GM18505 (cell line): ENCODE results near the gene CENPV.

Experiments used
- ATAC-seq: cut with Tn5 transposase; IDR thresholded peaks from one replicate; pipeline ENCODE4 v1.9.1; 2021; ENCODE audit not compliant: unreplicated experiment
- POLR2A ChIP-seq: IDR thresholded peaks from 4 replicates; pipeline ENCODE4 v1.6.1; 2011; ENCODE audit warnings: borderline replicate concordance; ENCODE audit not compliant: insufficient read depth, insufficient read length; ENCODE audit errors: extremely low read depth

The CENPV gene

DNA sequence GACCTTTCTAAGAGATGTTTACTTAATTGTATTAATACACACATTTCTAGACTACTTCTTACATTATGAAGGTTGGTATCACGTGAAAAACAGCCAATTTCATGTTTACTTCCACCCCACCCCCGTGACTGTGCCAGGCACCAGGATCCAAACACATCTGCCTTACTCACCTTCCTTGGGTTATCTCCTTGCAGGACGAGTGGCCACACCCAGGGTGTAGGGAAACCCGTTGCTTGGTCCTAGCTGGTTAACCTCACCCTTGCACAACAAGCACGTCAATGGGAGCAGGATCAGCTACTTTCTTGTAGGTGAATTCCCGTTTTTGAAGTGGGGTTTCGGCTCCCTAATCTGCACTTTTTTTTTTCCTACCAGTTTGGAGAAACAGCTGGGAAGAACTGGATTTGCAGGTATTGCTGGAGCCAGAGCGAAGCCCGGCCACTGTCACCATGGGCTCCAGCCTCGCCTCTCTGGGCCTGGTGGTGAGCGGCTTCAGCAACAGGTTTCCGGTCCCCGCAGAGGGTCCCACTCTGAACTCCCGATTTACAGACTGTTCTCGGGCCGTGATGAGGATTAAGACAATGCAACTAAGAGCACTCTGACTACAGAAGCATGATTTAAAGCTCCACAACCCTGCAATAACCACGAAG, 25.5 kb upstream of the CENPV start:
- TF ChIP-seq POLR2A = no peak
- ATAC-seq = no peak

DNA sequence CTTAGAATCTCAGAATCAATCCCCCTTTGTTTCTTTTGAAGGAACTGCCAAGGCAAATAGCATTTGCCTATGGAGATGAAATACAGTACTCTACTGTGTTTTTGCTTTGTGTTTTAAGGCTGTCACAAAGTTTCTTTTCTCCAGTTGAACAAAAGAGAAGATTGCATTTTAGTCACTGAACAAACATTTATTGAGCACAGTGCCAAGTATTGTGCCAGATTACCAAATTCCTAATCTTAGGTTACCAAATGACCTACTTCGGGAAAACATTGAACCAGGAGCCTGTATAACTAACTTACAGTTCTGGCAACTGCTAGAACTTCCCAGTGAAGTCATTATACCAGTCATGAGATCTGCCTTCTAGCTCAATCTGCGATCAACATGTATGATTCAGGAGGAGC, 24.7 kb upstream of the CENPV start:
- no peak for TF ChIP-seq POLR2A
- ATAC-seq = no peak

DNA sequence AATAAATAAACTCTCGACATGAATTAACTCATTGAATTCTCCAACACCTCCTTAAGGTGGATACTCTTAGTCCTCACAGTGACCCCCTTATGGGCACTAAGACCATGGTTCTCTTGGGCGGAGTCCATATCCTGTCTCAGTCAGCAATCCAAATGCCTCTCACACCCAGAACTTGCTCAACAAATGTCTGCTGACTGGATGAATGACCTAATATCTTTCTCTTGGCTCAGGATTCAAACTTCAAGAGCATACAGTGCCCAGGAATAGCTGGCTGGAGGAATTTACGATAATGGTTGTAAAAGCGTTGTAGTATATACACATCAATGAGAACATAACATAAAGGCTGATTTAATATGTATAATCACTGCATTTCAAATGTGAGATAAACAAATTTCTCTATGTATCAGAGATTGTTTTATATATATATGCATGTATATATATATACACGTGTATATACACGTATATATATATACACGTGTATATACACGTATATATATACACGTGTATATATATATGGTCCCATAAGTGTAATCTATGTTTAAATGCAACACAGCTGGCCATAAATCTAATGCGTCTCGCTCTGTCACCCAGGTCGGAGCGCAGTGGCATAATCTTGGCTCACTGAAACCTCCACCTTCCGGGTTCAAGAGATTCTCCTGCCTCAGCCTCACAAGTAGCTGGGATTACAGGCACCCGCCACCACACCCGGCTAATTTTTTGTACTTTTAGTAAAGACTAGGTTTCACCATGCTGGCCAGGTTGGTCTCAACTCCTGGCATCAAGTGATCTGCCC, 21.1 kb upstream of the CENPV start:
- no peak for ATAC-seq
- no peak for TF ChIP-seq POLR2A

DNA sequence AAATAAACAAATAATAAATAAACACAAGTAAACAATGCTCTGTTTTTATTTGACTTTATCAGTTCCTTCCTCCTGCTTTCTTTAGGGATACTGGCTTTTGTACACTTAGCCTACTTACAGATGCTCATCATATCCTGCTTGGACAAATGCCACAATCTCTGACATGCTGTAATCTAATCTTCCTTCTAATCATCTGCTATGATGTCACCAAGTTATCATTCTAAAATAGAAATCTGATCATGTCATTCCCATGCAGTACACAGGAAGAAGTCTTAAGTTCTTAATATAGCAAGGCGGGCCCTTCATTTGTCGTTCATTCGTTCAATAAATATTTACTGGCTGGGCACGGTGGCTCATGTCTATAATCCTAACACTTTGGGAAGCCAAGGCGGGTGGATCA, 18.5 kb upstream of the CENPV start:
- TF ChIP-seq POLR2A = no peak

DNA sequence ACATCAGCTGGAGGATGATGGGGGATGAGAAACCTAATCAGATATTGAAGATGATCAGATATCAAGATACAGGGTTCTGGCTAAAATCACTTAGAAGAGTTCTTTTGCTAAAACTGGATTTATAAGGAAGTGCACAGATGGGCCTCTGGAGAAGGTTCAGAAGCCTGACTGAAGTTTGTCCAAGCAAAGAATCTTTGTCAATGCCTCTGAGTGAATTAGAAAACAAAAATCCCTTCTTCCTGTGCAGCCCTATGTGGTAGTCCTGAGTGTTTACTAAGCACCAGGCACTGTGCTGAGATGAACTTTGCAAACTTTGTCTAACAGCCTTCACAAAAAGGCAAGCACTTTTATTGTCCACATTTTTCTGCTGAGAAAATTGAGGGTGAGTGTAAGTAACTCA, 11.4 kb upstream of the CENPV start:
- no peak for ATAC-seq
- no peak for TF ChIP-seq POLR2A

More for the DNA sequence above, 18.5 kb upstream of the CENPV start:
- no peak for ATAC-seq

DNA sequence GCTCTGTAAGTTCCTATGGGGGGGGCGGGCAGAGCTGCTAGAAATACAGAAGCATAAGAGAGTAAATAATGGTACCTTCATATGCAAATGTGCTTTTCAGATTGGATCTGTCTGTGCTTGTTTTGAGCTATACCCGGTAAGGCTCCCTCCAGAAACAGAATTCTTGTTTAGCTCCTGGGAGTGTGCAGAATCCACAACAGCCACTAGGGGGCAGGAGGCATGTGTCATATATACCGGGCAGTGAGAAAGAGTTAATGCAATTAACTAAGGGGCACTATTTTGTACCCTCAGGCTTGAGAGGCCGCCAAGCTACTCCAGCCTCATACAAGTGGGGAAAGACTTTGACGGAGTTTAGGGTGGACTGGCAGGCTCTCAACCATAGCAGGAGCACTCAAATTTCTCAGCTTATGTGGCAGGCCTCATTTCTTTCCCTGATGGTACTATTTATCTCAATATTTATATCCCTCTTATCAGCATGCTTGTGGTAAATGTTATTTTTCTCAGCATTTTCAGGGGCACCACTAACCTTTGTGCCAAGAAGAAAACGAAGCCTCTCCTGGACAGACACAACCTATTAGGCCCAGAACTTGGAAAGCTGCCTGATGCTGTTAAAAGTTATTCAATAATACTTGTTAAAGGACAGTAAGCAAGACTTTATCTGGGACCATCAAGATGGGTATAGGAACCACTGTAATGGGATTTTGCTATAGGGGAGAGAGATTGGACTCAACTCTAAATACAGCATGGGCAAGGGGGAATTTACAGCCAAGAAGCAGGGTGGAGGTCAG, 10.7 kb upstream of the CENPV start:
- no peak for ATAC-seq
- no peak for TF ChIP-seq POLR2A

DNA sequence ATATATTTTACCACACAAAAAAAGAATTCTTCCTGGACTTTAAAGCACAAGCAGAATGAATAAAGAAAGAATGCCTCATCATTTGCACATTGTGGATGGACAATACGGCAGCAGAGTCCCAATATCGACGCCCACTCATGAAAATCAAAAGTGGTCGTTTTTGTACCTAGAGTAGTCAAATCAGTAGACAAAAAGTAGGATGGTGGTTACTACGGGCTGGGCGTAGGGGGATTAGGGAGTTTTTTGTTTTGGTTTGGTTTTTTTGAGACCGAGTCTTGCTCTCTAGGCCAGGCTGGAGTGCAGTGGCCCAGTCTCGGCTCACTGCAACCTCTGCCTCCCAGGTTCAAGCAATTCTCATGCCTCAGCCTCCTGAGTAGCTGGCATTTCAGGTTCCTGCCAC, 8.6 kb upstream of the CENPV start:
- no peak for TF ChIP-seq POLR2A
- ATAC-seq = no peak

DNA sequence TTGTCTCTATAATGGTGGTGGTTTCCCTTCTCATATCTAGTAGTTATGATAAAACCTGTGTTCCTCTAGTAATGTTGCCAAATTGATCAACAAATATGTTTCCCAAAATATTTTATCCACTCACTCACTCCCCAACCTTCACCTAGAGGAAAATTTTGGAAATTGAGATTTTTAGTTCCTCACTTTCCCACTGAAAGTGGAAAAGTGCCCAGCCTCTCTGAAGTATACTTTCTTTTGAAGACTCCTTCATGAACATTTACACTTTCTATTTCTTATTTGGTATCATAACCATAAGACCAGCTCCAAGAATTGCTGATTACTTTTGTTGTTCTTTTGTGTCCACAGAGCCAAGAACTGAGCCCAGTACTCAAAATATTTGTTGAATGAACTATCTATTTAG, 5.1 kb upstream of the CENPV start:
- ATAC-seq = no peak
- no peak for TF ChIP-seq POLR2A

DNA sequence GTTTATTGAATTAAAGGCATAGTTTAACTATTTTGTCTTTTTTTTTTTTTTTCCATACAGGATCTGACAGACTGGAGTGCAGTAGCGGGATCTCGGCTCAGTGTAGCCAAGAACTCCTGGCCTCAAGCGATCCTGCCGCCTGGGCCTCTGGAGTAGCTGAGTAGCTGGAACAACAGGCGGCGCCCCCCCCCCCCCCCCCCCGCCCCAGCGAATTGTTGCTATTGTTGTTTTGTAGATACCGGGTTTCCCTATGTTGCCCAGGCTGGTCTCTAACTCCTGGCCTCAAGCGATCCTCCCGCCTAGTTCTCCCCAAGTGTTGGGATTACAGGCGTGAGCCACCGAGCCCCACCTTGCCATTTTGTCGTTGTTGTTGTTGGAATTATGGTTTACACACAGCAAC, 1.3 kb upstream of the CENPV start:
- no peak for TF ChIP-seq POLR2A
- ATAC-seq = no peak

DNA sequence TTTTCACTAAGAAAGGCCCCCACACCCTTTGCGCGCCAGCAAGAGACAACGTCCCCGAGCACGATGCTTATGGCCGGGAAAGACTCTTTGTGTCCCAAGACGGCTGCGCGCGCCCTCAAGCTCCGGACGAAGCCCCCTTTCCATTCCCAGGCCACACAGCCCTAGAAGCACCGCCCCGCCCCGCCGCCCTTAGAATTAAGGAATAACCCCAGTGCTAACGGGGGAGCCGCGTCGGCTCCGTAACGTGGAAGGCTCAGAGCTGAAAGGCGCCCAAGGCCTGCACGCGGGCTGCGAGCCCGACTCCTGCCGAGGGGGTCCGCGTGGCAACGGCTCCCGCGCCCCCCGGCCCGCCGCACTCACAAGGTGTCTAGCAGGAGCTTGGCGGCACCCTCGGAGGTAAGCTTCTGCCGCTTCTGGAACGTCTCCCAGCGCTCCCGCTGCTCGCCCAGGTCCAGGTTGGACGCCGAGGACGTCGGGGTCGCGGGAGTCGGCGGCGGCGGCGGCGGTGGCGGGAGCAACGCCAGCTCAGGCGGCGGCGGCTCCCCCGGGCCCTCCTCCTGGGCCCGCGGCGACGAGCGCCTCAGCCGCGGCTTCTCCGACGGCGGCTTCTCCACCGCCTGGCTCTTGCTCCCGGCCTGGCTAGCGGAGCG, 477 bp downstream of the CENPV start:
- TF ChIP-seq POLR2A = no peak
- ATAC-seq = peak; percentile 42

DNA sequence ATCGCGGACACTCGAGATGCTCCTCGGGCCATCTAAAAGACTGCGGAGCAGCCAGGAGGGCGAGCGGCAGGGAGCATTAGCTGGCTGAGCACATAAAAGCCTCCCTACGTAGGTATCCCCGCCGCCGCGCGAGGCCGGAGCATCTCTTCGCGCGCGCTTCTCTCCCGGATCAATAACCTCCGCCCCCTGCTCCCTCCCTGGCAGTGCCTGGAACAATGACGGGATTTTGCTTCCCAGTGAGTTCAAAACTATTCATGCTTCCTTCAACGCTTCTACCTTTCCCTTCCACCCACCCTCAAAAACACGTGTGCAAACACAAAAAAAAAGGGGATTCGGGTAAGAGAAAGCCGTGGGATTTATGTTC, 984 bp downstream of the CENPV start:
- no peak for TF ChIP-seq POLR2A
- no peak for ATAC-seq

DNA sequence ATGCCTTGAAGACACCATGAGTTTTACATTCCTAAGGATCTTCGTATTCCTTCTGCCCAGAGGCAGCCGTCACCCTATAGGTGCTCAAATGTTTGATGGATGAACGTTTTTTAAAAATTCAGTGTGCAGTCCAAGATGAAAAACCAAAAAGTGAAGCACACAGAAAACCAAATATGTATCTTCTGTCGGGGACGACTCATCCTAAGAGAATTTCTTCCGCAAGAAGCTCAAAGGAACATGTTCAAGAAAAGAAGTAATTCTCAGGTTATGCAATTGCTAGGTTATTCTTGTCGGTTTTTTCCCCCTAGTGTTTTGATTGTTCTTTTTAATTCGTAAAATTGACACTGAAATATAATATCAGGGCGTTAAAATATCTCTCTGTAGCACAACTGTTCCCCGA, 1.4 kb downstream of the CENPV start:
- no peak for TF ChIP-seq POLR2A
- no peak for ATAC-seq

DNA sequence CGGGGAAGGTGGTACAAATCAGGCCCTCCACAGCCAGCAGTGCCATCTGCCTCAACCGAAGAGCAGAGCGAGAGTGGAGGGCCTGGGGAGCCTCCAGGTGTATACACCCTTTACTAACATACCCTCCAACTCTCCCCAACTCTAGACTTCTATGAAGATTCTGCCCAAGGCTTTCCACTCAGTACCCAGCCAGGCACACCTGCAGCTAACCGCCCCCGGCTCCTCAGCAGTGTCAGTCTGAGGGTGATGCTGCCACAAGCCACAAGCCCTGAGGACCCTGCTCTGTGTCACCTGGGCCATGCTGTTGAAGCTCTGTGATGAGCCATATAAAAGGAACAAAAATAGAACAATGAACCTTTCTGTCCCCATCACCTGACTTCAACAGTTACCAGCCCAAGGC, 3.8 kb downstream of the CENPV start:
- no peak for TF ChIP-seq POLR2A
- no peak for ATAC-seq
